ENCODE results near the gene NTM.
"Not testable (repeated sequence)": the region's sequence is repeated elsewhere in the genome, so short reads cannot be mapped to it uniquely, and the experiment has no call there.

NTM gene

GRCh38 chr11:131675121-131675888, 304.9 kb downstream of the NTM start:
- Histone ChIP-seq H3K9ac (ENCODE audit: low read depth, low read length) (no peak overlapping the region), H3K27ac (ENCODE audit: low read length) (no peak overlapping the region), H3K9me3 (ENCODE audit: insufficient read depth, low read depth, low read length) (no peaks in the 10 kb centered on the region), H3K36me3 (ENCODE audit: insufficient read depth, low read depth, low read length) (no peaks in the 10 kb centered on the region), H3K4me1 (ENCODE audit: insufficient read depth, low read length) (peaks cover 12% of the 10 kb centered on the region; the same call in 1 of the 2 replicates), H3K27me3 (ENCODE audit: insufficient read depth, low read length) (peaks cover 9% of the 10 kb centered on the region; the same call in 1 of the 2 replicates), H3K4me3 (ENCODE audit: low read length) (no peak overlapping the region)

DNA sequence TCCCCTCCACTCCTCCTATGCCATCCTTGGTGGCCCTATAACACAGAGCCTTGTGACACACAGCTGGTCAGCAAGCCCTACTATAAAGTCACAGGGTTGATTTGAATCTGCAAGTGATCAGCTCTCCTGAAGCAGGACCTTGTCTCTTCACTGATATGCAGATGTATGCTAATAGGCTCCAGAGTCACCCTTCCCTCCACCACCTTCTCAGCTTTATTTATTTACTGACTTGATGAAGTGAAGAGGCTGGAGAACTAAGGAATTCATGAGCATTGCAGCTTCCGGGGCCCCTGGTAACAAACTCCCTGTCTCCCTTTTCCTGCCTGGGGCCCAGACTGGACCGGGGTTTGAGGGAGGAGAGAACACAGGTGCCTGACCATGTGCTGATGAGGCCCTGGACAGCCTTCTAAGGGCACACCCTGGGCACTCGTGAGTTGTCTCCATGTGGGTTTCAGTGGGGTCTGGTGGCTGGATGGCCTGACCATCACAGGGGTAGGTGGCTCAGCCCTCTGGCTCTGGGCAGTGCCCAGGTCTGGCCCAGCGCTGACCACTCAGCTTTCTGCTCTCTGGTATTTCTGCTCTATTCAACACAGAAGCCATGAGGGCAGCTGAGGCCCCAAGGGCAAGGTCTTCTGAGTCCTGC, 307.5 kb downstream of the NTM start:
- no peak overlapping the region for H3K9ac ChIP-seq (ENCODE audit: low read depth, low read length)
- no peaks in the 10 kb centered on the region for H3K36me3 ChIP-seq (ENCODE audit: insufficient read depth, low read depth, low read length)
- no peak overlapping the region for H3K4me3 ChIP-seq (ENCODE audit: low read length)
- H3K27me3 ChIP-seq (ENCODE audit: insufficient read depth, low read length): peaks cover 4% of the 10 kb centered on the region; the same call in 1 of the 2 replicates
- no peak overlapping the region for H3K27ac ChIP-seq (ENCODE audit: low read length)
- peaks cover 12% of the 10 kb centered on the region; the same call in 1 of the 2 replicates for H3K4me1 ChIP-seq (ENCODE audit: insufficient read depth, low read length)
- no peaks in the 10 kb centered on the region for H3K9me3 ChIP-seq (ENCODE audit: insufficient read depth, low read depth, low read length)

DNA sequence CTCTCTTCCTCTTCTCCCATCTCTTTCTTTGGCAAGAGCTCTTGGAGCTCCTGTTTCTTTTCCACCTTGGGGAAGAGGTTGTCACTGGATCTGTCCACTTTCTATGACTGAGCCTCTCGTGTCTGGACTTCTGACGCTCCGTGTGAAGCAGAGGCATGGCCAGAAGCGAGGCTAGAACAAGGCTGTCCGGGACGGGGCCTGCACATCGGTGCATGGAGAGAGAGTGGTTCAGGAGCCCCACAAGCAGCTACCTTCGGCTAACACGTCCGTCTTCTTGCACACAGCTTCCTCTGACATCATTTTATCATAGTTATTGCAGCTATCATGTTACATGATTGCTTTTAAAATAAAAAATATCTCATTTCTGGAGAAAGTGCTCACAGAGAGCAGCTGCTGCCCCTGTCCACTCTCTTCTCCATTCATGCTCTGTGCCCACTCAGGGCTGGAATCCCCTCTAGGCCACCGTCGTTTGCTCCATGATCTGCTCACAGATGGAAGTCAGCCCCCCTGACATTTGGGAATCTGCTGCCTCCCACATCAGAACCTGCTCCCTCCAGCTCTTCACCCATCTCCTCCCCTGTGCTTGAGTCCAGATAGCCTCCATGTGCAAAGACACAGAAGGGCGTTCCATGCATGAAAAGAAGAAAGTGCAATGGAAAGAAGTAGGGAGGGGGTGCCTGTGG, 308.4 kb downstream of the NTM start:
- H3K4me1 ChIP-seq (ENCODE audit: insufficient read depth, low read length): peaks cover 12% of the 10 kb centered on the region; the same call in 1 of the 2 replicates
- no peak overlapping the region for H3K4me3 ChIP-seq (ENCODE audit: low read length)
- H3K36me3 ChIP-seq (ENCODE audit: insufficient read depth, low read depth, low read length): no peaks in the 10 kb centered on the region
- H3K27me3 ChIP-seq (ENCODE audit: insufficient read depth, low read length): peaks cover 4% of the 10 kb centered on the region; the same call in 1 of the 2 replicates
- no peak overlapping the region for H3K9ac ChIP-seq (ENCODE audit: low read depth, low read length)
- no peaks in the 10 kb centered on the region for H3K9me3 ChIP-seq (ENCODE audit: insufficient read depth, low read depth, low read length)
- H3K27ac ChIP-seq (ENCODE audit: low read length): no peak overlapping the region

- not testable (repeated sequence) for H3K4me3 ChIP-seq (ENCODE audit: low read length); H3K36me3 ChIP-seq (ENCODE audit: insufficient read depth, low read depth, low read length); H3K9ac ChIP-seq (ENCODE audit: low read depth, low read length); H3K27me3 ChIP-seq (ENCODE audit: insufficient read depth, low read length); H3K27ac ChIP-seq (ENCODE audit: low read length); H3K9me3 ChIP-seq (ENCODE audit: insufficient read depth, low read depth, low read length)
- H3K4me1 ChIP-seq (ENCODE audit: insufficient read depth, low read length): peaks cover 12% of the 10 kb centered on the region; the same call in 1 of the 2 replicates
Observed at GRCh38 chr11:131680448-131680847, 310.0 kb downstream of the NTM start.

GRCh38 chr11:131681920-131682319, 311.5 kb downstream of the NTM start:
- Histone ChIP-seq H3K4me1 (ENCODE audit: insufficient read depth, low read length) (peaks cover 12% of the 10 kb centered on the region; the same call in 1 of the 2 replicates), H3K36me3 (ENCODE audit: insufficient read depth, low read depth, low read length) (no peaks in the 10 kb centered on the region), H3K27ac (ENCODE audit: low read length) (no peak overlapping the region), H3K4me3 (ENCODE audit: low read length) (no peak overlapping the region), H3K9me3 (ENCODE audit: insufficient read depth, low read depth, low read length) (no peaks in the 10 kb centered on the region), H3K9ac (ENCODE audit: low read depth, low read length) (no peak overlapping the region), H3K27me3 (ENCODE audit: insufficient read depth, low read length) (no peaks in the 10 kb centered on the region)

DNA sequence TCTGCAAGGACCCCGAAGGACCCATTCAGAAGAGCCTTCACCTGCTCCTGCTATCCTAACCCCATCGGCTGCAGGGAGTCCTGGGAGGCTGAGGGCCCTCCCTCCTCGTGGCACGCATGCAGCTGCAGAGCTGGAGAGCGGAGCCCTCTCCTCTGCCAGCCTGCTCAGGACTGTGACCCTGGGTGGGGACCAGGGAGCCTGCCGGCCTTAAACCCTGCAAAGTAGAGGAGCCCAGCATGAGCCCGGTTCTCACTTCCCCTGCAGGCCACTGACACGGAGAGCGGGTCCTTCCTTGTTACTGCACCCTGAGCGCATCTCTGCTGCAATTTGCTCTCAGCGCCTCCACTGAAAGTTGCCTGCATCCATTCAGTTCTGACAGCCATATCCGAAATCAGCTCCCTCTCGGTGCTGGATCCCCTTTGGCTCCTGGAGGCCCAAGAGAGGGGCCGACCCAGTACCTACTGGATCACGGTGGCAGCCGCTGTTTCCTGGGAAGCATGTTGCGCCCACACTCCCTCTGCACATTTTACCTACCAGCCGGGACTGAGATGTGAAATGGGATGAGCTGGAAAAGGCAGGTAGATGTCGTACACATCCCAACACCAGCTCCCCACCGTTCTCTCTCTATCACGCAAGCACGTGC, 312.1 kb downstream of the NTM start:
- no peak overlapping the region for H3K4me3 ChIP-seq (ENCODE audit: low read length)
- no peak overlapping the region for H3K9ac ChIP-seq (ENCODE audit: low read depth, low read length)
- no peaks in the 10 kb centered on the region for H3K27me3 ChIP-seq (ENCODE audit: insufficient read depth, low read length)
- no peaks in the 10 kb centered on the region for H3K36me3 ChIP-seq (ENCODE audit: insufficient read depth, low read depth, low read length)
- no peak overlapping the region for H3K27ac ChIP-seq (ENCODE audit: low read length)
- no peaks in the 10 kb centered on the region for H3K9me3 ChIP-seq (ENCODE audit: insufficient read depth, low read depth, low read length)
- peaks cover 11% of the 10 kb centered on the region; the same call in 1 of the 2 replicates for H3K4me1 ChIP-seq (ENCODE audit: insufficient read depth, low read length)

- Histone ChIP-seq H3K27ac (ENCODE audit: low read length) (no peak overlapping the region), H3K36me3 (ENCODE audit: insufficient read depth, low read depth, low read length) (no peaks in the 10 kb centered on the region), H3K9ac (ENCODE audit: low read depth, low read length) (no peak overlapping the region), H3K27me3 (ENCODE audit: insufficient read depth, low read length) (peaks cover under 1% of the 10 kb centered on the region; the same call in 1 of the 2 replicates), H3K4me1 (ENCODE audit: insufficient read depth, low read length) (peaks cover 5% of the 10 kb centered on the region; the same call in 1 of the 2 replicates), H3K4me3 (ENCODE audit: low read length) (no peak overlapping the region), H3K9me3 (ENCODE audit: insufficient read depth, low read depth, low read length) (no peaks in the 10 kb centered on the region)
Observed at GRCh38 chr11:131683131-131683530, 312.7 kb downstream of the NTM start.

DNA sequence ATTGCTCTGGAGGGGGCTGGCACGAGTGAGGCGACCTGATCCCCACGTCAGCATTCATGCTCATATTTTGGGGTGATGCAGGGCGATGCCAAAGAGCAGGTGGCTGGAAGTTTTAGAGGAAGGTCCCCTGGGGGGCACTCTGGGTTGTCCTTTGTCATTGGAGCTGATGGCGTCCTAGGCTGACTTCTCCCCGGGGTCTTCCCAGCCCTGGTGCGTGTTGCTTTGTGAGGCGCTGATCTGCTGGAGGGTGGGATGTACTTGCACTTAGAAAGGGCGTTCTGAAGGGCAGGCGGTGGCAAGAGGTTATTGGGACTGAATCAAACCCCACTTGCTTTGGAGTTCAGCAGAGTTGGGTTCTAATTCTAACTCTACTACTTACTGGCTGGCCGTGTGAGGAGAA, 313.3 kb downstream of the NTM start:
- Histone ChIP-seq H3K9ac (ENCODE audit: low read depth, low read length) (no peak overlapping the region), H3K27ac (ENCODE audit: low read length) (no peak overlapping the region), H3K4me3 (ENCODE audit: low read length) (no peak overlapping the region), H3K36me3 (ENCODE audit: insufficient read depth, low read depth, low read length) (no peaks in the 10 kb centered on the region), H3K27me3 (ENCODE audit: insufficient read depth, low read length) (peaks cover 6% of the 10 kb centered on the region), H3K4me1 (ENCODE audit: insufficient read depth, low read length) (peaks cover 6% of the 10 kb centered on the region; the same call in 1 of the 2 replicates), H3K9me3 (ENCODE audit: insufficient read depth, low read depth, low read length) (no peaks in the 10 kb centered on the region)

DNA sequence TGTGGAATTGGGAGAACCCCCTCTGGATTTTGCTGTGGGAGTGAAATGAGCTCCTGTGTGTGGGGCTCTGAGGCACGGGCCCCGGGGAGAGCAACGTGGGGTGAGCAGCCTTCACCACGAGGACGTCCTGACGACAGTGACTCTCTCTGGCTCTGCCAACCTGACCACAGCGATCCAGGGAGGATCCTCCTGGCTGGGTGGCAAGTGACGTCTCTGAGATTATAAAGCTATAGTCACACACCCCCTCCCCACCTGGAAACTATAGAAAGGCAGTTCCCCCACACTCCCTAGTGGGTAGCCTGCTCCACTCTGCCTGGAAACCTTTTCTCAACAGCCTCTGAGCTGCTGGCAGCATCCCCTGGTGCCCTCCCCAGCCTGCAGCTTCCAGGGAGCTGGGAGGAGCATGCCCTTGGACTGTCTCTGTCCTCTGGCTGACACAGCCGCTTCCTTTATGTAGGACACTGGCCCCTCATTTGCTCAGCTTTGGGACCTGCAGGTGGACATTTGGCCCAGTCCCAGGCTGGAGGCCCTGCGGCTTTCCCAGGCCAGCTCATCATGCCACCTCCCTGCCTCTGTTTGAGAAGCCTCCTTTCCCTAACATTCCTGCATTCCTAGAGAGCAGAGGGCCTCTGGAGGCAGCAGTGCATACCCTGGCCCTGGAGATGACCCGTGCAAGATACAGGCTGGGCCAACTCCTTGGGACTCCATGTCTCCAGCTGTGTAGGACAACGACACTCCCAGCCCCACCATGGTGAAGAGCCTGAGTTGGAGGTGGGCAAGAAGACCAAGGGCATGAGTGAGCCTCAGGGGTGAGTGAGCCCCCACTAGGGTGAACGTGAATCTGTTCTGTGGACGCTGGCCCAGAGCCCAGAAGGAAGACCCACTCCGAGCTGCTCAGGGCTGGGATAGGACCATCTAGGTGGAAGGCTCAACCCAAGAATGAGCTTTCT, 314.0 kb downstream of the NTM start:
- Histone ChIP-seq H3K9ac (ENCODE audit: low read depth, low read length) (no peak overlapping the region), H3K27me3 (ENCODE audit: insufficient read depth, low read length) (peaks cover 12% of the 10 kb centered on the region), H3K4me1 (ENCODE audit: insufficient read depth, low read length) (peaks cover 6% of the 10 kb centered on the region; the same call in 1 of the 2 replicates), H3K4me3 (ENCODE audit: low read length) (no peak overlapping the region), H3K27ac (ENCODE audit: low read length) (no peak overlapping the region), H3K36me3 (ENCODE audit: insufficient read depth, low read depth, low read length) (no peaks in the 10 kb centered on the region), H3K9me3 (ENCODE audit: insufficient read depth, low read depth, low read length) (no peaks in the 10 kb centered on the region)

- H3K4me3 ChIP-seq (ENCODE audit: low read length): no peak overlapping the region
- no peak overlapping the region for H3K9ac ChIP-seq (ENCODE audit: low read depth, low read length)
- H3K27ac ChIP-seq (ENCODE audit: low read length): no peak overlapping the region
- no peaks in the 10 kb centered on the region for H3K36me3 ChIP-seq (ENCODE audit: insufficient read depth, low read depth, low read length)
- peaks cover 6% of the 10 kb centered on the region; the same call in 1 of the 2 replicates for H3K4me1 ChIP-seq (ENCODE audit: insufficient read depth, low read length)
- peaks cover 12% of the 10 kb centered on the region for H3K27me3 ChIP-seq (ENCODE audit: insufficient read depth, low read length)
- no peaks in the 10 kb centered on the region for H3K9me3 ChIP-seq (ENCODE audit: insufficient read depth, low read depth, low read length)
Observed at GRCh38 chr11:131685206-131685605, 314.8 kb downstream of the NTM start.

All from iPS-20b (cell line).